H1 (cell line): ENCODE measurements around the gene KATNAL2. TPM values are rescaled to one million over a fixed set of nuclear protein-coding genes. Genes with fewer than 3 reads are reported as not detected.

Experiments used
- CTCF ChIA-PET: fragments of 300-600 bp; sonication (Branson Sonifier 250); formaldehyde crosslinking; loops from one replicate; lab custom pipeline; 2021; ENCODE audit not compliant: partially characterized antibody; lab: Charles Lee
- POLR2A ChIA-PET: fragments of 300-600 bp; sonication (Branson Sonifier 250); formaldehyde crosslinking; loops from one replicate; lab custom pipeline; 2021; ENCODE audit warnings: inconsistent platforms; ENCODE audit not compliant: partially characterized antibody; lab: Charles Lee
- DNase-seq, 2 experiments: peaks; one replicate each; pipeline versions ENCODE4 v3.0.0 to v3.0.0-alpha.2; 2010 to 2022; ENCODE audit warnings: low spot score in 2 of 2, low read depth in 1 of 2, mixed read lengths in 1 of 2
- FAIRE-seq: peaks from 2 replicates; lab custom pipeline; 2011; peaks lifted over from hg19 to GRCh38; lab: Jason Lieb, UNC
- H2AFZ ChIP-seq: 2 replicates; pipeline ENCODE4 v1.8.1; 2012; ENCODE audit warnings: low read length, inconsistent platforms
- H2AK5ac ChIP-seq: 2 replicates; pipeline ENCODE4 v1.6.1; 2013; ENCODE audit warnings: low read depth, low read length
- H2BK120ac ChIP-seq: replicated peaks from 2 replicates; pipeline ENCODE3; 2013; ENCODE audit warnings: low read depth, low read length, inconsistent platforms
- H2BK12ac ChIP-seq: 2 replicates; pipeline ENCODE4 v1.6.1; 2013; ENCODE audit warnings: low read depth, low read length
- H2BK15ac ChIP-seq: 2 replicates; pipeline ENCODE4 v1.6.1; 2013; ENCODE audit warnings: low read length
- H2BK20ac ChIP-seq: 2 replicates; pipeline ENCODE4 v1.6.1; 2013; ENCODE audit warnings: low read length
- H2BK5ac ChIP-seq: 2 replicates; pipeline ENCODE4 v1.6.1; 2013; ENCODE audit warnings: low read depth, low read length
- H3K14ac ChIP-seq: 2 replicates; pipeline ENCODE4 v1.6.1; 2013; ENCODE audit warnings: inconsistent platforms; ENCODE audit not compliant: insufficient read length
- H3K18ac ChIP-seq: 2 replicates; pipeline ENCODE4 v1.6.1; 2013; ENCODE audit warnings: low read length; ENCODE audit errors: extremely low read depth
- H3K23ac ChIP-seq: 2 replicates; pipeline ENCODE4 v1.6.1; 2013; ENCODE audit warnings: inconsistent platforms; ENCODE audit not compliant: insufficient read length
- H3K23me2 ChIP-seq: 2 replicates; pipeline ENCODE4 v1.6.1; 2013; ENCODE audit warnings: low read depth, low read length
- H3K27ac ChIP-seq: 2 replicates; pipeline ENCODE4 v1.6.1; 2011; ENCODE audit warnings: low read depth, low read length, inconsistent platforms
- H3K27me3 ChIP-seq, 4 experiments: replicated peaks in 1 of 4; 1 replicate in 1 of 4; 2 replicates in 3 of 4; pipeline versions ENCODE4 v1.6.1 to v1.8.1; 2011 to 2013; ENCODE audit warnings: low read length in 3 of 4, mild to moderate bottlenecking in 3 of 4, inconsistent platforms in 2 of 4, mixed read lengths in 2 of 4, moderate library complexity in 1 of 4; ENCODE audit not compliant: control insufficient read depth in 3 of 4, insufficient read depth in 3 of 4; ENCODE audit errors: extremely low read depth in 1 of 4
- H3K36me3 ChIP-seq, 4 experiments: 2 replicates each; pipeline versions ENCODE4 v1.6.1 to v1.8.1; 2011 to 2013; ENCODE audit warnings: mild to moderate bottlenecking in 4 of 4, low read length in 3 of 4, moderate library complexity in 2 of 4, control low read depth in 1 of 4, inconsistent platforms in 1 of 4; ENCODE audit not compliant: insufficient read depth in 4 of 4, control insufficient read depth in 2 of 4
- H3K4ac ChIP-seq: replicated peaks from 2 replicates; pipeline ENCODE3; 2013; ENCODE audit warnings: low read length, low read depth, mixed read lengths, inconsistent platforms; ENCODE audit not compliant: insufficient read length
- H3K4me1 ChIP-seq, 4 experiments: replicated peaks in 1 of 4; 1 replicate in 1 of 4; 2 replicates in 3 of 4; pipeline versions ENCODE4 v1.6.1 to v1.8.1; 2011 to 2013; ENCODE audit warnings: low read length in 3 of 4, inconsistent platforms in 2 of 4, mixed read lengths in 1 of 4; ENCODE audit not compliant: insufficient read depth in 4 of 4, control insufficient read depth in 3 of 4
- H3K4me2 ChIP-seq, 2 experiments: 2 replicates each; pipeline versions ENCODE4 v1.6.1 to v1.8.1; 2011 to 2013; ENCODE audit warnings: low read depth in 2 of 2, low read length in 2 of 2, control low read depth in 1 of 2, inconsistent platforms in 1 of 2, mild to moderate bottlenecking in 1 of 2; ENCODE audit not compliant: insufficient read depth in 1 of 2
- H3K4me3 ChIP-seq, 4 experiments: fragments of 200-600, 300-600 bp in 1 of 4; sonication (generic), shearing (Covaris generic), sonication (Bioruptor Twin) in 1 of 4; 2 replicates each; pipeline versions ENCODE4 v1.5.1 to v1.8.1; 2011 to 2016; ENCODE audit warnings: low read length in 4 of 4, low read depth in 3 of 4, control low read depth in 2 of 4, inconsistent platforms in 2 of 4, mild to moderate bottlenecking in 2 of 4, mixed read lengths in 1 of 4, moderate library complexity in 1 of 4; ENCODE audit not compliant: insufficient read depth in 2 of 4; ENCODE audit errors: extremely low read depth in 1 of 4
- H3K56ac ChIP-seq: replicated peaks from 2 replicates; pipeline ENCODE3; 2013; ENCODE audit warnings: low read depth, mild to moderate bottlenecking, mixed read lengths, low read length, inconsistent platforms; ENCODE audit not compliant: insufficient read length
- H3K79me1 ChIP-seq: 2 replicates; pipeline ENCODE4 v1.6.1; 2013; ENCODE audit warnings: low read depth, low read length, control low read depth
- H3K79me2 ChIP-seq, 2 experiments: 2 replicates each; pipeline versions ENCODE4 v1.6.1 to v1.8.1; 2012 to 2013; ENCODE audit warnings: low read length in 2 of 2, mild to moderate bottlenecking in 2 of 2, inconsistent platforms in 1 of 2; ENCODE audit not compliant: insufficient read depth in 2 of 2, control insufficient read depth in 1 of 2
- H3K9ac ChIP-seq, 4 experiments: replicated peaks in 1 of 4; 1 replicate in 1 of 4; 2 replicates in 3 of 4; pipeline versions ENCODE4 v1.6.1 to v1.8.1; 2011 to 2013; ENCODE audit warnings: low read depth in 3 of 4, low read length in 3 of 4, control low read depth in 2 of 4, mild to moderate bottlenecking in 2 of 4, moderate library complexity in 2 of 4, inconsistent platforms in 1 of 4; ENCODE audit errors: extremely low read depth in 1 of 4
- H3K9me3 ChIP-seq, 2 experiments: 2 replicates each; pipeline versions ENCODE4 v1.6.1 to v1.8.1; 2012 to 2013; ENCODE audit warnings: mild to moderate bottlenecking in 2 of 2, moderate library complexity in 2 of 2, control low read depth in 1 of 2, inconsistent platforms in 1 of 2, low read depth in 1 of 2, low read length in 1 of 2, mixed read lengths in 1 of 2; ENCODE audit not compliant: insufficient read depth in 2 of 2
- H4K20me1 ChIP-seq, 2 experiments: replicated peaks in 1 of 2; 2 replicates each; pipeline versions ENCODE3 to v1.8.1; 2011 to 2013; ENCODE audit warnings: inconsistent platforms in 2 of 2, low read length in 2 of 2, mild to moderate bottlenecking in 1 of 2; ENCODE audit not compliant: insufficient read depth in 2 of 2, control insufficient read depth in 1 of 2
- H4K5ac ChIP-seq: 2 replicates; pipeline ENCODE4 v1.6.1; 2013; ENCODE audit warnings: low read length, low read depth, mixed read lengths, inconsistent platforms; ENCODE audit not compliant: insufficient read length
- H4K8ac ChIP-seq: 2 replicates; pipeline ENCODE4 v1.8.0; 2013; ENCODE audit warnings: mild to moderate bottlenecking, moderate library complexity, low read length, inconsistent platforms; ENCODE audit not compliant: insufficient read depth; ENCODE audit errors: extremely low read depth
- H4K91ac ChIP-seq: replicated peaks from 2 replicates; pipeline ENCODE3; 2013; ENCODE audit warnings: low read length, mixed read lengths, inconsistent platforms; ENCODE audit not compliant: insufficient read length
- ASH2L ChIP-seq: fragments of 200-600, 300-600 bp; sonication (generic); IDR thresholded peaks from one replicate; pipeline ENCODE4 v1.7.1; 2017; ENCODE audit warnings: low read length
- BCL11A ChIP-seq, 2 experiments: IDR thresholded peaks; one replicate each; pipeline ENCODE4 v1.6.1; 2011; ENCODE audit warnings: low read depth in 2 of 2, low read length in 2 of 2, mild to moderate bottlenecking in 2 of 2
- BRCA1 ChIP-seq: IDR thresholded peaks from 2 replicates; pipeline ENCODE4 v1.6.1; 2012; ENCODE audit warnings: low read depth, low read length, improper control_type of control experiment
- CHD1 ChIP-seq: IDR thresholded peaks from 2 replicates; pipeline ENCODE4 v1.6.1; 2012; ENCODE audit warnings: low read depth, low read length, improper control_type of control experiment
- CHD2 ChIP-seq: IDR thresholded peaks from 2 replicates; pipeline ENCODE4 v1.6.1; 2012; ENCODE audit warnings: low read length, improper control_type of control experiment
- GTF2F1 ChIP-seq: IDR thresholded peaks from 2 replicates; pipeline ENCODE4 v1.6.1; 2012; ENCODE audit warnings: low read depth, low read length, improper control_type of control experiment, borderline replicate concordance
- KDM4A ChIP-seq: IDR thresholded peaks from one replicate; pipeline ENCODE4 v1.7.1; 2012; ENCODE audit warnings: low read depth, mild to moderate bottlenecking, moderate library complexity, low read length, inconsistent platforms; ENCODE audit not compliant: severe bottlenecking
- RAD21 ChIP-seq, 2 experiments: IDR thresholded peaks in 1 of 2; conservative IDR thresholded peaks in 1 of 2; 2 replicates each; pipeline ENCODE4 v1.6.1; 2011; ENCODE audit warnings: low read depth in 2 of 2, low read length in 2 of 2, improper control_type of control experiment in 1 of 2, inconsistent platforms in 1 of 2, mild to moderate bottlenecking in 1 of 2, moderate library complexity in 1 of 2
- SAP30 ChIP-seq: fragments of 300-600 bp; sonication (generic); IDR thresholded peaks from 2 replicates; pipeline ENCODE4 v1.7.1; 2012; ENCODE audit warnings: low read length, moderate library complexity, mild to moderate bottlenecking, inconsistent platforms; ENCODE audit not compliant: insufficient read depth, insufficient replicate concordance
- SIN3A ChIP-seq, 2 experiments: IDR thresholded peaks in 1 of 2; conservative IDR thresholded peaks in 1 of 2; 2 replicates each; pipeline ENCODE4 v1.6.1; 2011 to 2012; ENCODE audit warnings: low read length in 2 of 2, improper control_type of control experiment in 1 of 2, low read depth in 1 of 2, mild to moderate bottlenecking in 1 of 2
- TAF7 ChIP-seq: optimal IDR thresholded peaks from 2 replicates; pipeline ENCODE3; 2011; ENCODE audit warnings: low read depth, mild to moderate bottlenecking, inconsistent platforms, low read length, moderate library complexity, borderline replicate concordance
- WGBS, 2 experiments: shearing (Covaris generic) in 1 of 2; methylation state at CpG; one replicate each; pipeline versions ENCODE4 v1.1.6 to v1.1.7; 2013 to 2015; ENCODE audit warnings: low lambda C conversion rate in 2 of 2, mixed read lengths in 2 of 2, inconsistent platforms in 1 of 2, low coverage in 1 of 2, missing lambda C conversion rate in 1 of 2; ENCODE audit not compliant: insufficient replicate concordance in 2 of 2, insufficient coverage in 1 of 2, insufficient read length in 1 of 2; ENCODE audit errors: extremely low coverage in 1 of 2, missing lambda C conversion rate in 1 of 2; 5-methylcytosine and 5-hydroxymethylcytosine counted together
- polyA plus RNA-seq, 7 experiments: library from polyadenylated mRNA; depleted of rRNA in 3 of 7; stranded (reverse) in 5 of 7; unstranded in 2 of 7; fragments of >200 nt in 5 of 7; fragments of 200-250 nt in 2 of 7; gene quantifications; 1 replicate in 5 of 7; 2 replicates in 1 of 7; 4 replicates in 1 of 7; pipeline versions ENCODE4 v1.2.1 to v1.2.3, GENCODE V29; 2011 to 2013; ENCODE audit warnings: missing spikeins in 2 of 7, mixed read lengths in 2 of 7
- total RNA-seq: library from RNA; stranded (reverse); fragmentation: NEBNext Ultra II Directional; extraction: Animal tissue kit (Norgen Biotek cat#: 25700); gene quantifications from 2 replicates; pipeline ENCODE4 v1.2.1, GENCODE V29; 2021

KATNAL2 gene
- total and polyA plus RNA-seq, 2 of the 8 experiments (the other 6 are each of a cell fraction or from before 2014, with no cell fraction given), result 10.0 to 15.2 TPM

GRCh38 chr18:46946656-46947282 lies 29.4 kb downstream of the KATNAL2 start:
- no peak overlapping the region for H3K4ac ChIP-seq
- H3K4me3 ChIP-seq, result peak overlapping the region; percentile 80 to 98 (median 93)
- 1% methylated on average over 32 of the region's 32 CpGs; no CpG with 5 or more reads in 1 of the 2 experiments for WGBS, 2 experiments
- no peak overlapping the region for H4K8ac ChIP-seq
- no peak overlapping the region for H4K5ac ChIP-seq
- no peak overlapping the region for H3K18ac ChIP-seq
- H2AK5ac ChIP-seq, result no peak overlapping the region
- DNase-seq, result peak; percentile 59 to 90
- no peak overlapping the region for H2BK20ac ChIP-seq
- H3K79me2 ChIP-seq, result no peaks in the 10 kb centered on the region
- no peak overlapping the region for H2BK5ac ChIP-seq
- H3K9ac ChIP-seq, result peak overlapping the region in 3 of 4 experiments; percentile 9 to 35 (median 28); a peak in 6 of 7 replicates
- no peak overlapping the region for H2BK12ac ChIP-seq
- peak overlapping the region; percentile 79 for H2AFZ ChIP-seq
- peaks cover 5% of the 10 kb centered on the region; the same call in 1 of the 2 replicates for H3K23me2 ChIP-seq
- no peak overlapping the region for H3K23ac ChIP-seq
- no peaks in the 10 kb centered on the region for H3K79me1 ChIP-seq
- 0 out of 2 replicates have a peak overlapping the region, but pooled peaks have one; percentile 1 for H3K27ac ChIP-seq
- H3K4me2 ChIP-seq, result peak overlapping the region; percentile 65 to 79
- no peaks in the 10 kb centered on the region for H4K20me1 ChIP-seq
- peak; percentile 58 for FAIRE-seq
- ChIA-PET CTCF (interaction anchor here (1.4 to 1.6 kb wide), 3 partner anchors 16 to 192 kb away, joined by 3 to 4 read pairs (median 4); no protein-coding TSS in a partner anchor), POLR2A (interaction anchor here (1.3 kb wide), 1 partner anchor 31 kb away, joined by 4 read pairs; no protein-coding TSS in a partner anchor)
- no peak overlapping the region for H2BK15ac ChIP-seq
- H4K91ac ChIP-seq, result no peak overlapping the region
- H3K27me3 ChIP-seq, result no peaks in the 10 kb centered on the region
- no peak overlapping the region for H3K56ac ChIP-seq
- no peaks in the 10 kb centered on the region for H3K36me3 ChIP-seq
- no peaks in the 10 kb centered on the region for H3K9me3 ChIP-seq
- H2BK120ac ChIP-seq, result no peak overlapping the region
- H3K14ac ChIP-seq, result no peak overlapping the region
- peaks cover 0 to 7% (median 0%) of the 10 kb centered on the region in 4 experiments; a peak in 2 of 7 replicates for H3K4me1 ChIP-seq
- TF ChIP-seq BCL11A (IDR thresholded peaks at IDR 0.05; ENCODE audit: low read depth in 2 of 2, low read length in 2 of 2) (no peak), ASH2L (peak; percentile 75), CHD2 (peak; percentile 89), SAP30 (peak; percentile 99), TAF7 (no peak), BRCA1 (no peak), RAD21 (IDR thresholded peaks at IDR 0.05 in 1 of 2, conservative IDR thresholded peaks at IDR 0.05 in 1 of 2; ENCODE audit: low read depth in 2 of 2, low read length in 2 of 2) (no peak), GTF2F1 (no peak), KDM4A (peak; percentile 33), CHD1 (no peak), SIN3A (conservative IDR thresholded peaks at IDR 0.05 in 1 of 2, IDR thresholded peaks at IDR 0.05 in 1 of 2; ENCODE audit: low read depth in 1 of 2, low read length in 2 of 2) (peak in 1 of 2 experiments; percentile 98; a peak in 2 of 4 replicates)
